GM18867 (cell line): ENCODE results near the gene SLFN5.
"Not testable (repeated sequence)": the region's sequence is repeated elsewhere in the genome, so short reads cannot be mapped to it uniquely, and the experiment has no call there.

Experiments
- ATAC-seq: cut with Tn5 transposase; IDR thresholded peaks from one replicate; pipeline ENCODE4 v1.9.1; 2021; ENCODE audit warnings: mild to moderate bottlenecking, moderate library complexity; ENCODE audit not compliant: unreplicated experiment

The SLFN5 gene

GRCh38 chr17:35287286-35287811 is 44.5 kb downstream of the SLFN5 start:
- ATAC-seq = no peak

- no peak for ATAC-seq
Measured at GRCh38 chr17:35289222-35289621, 46.4 kb downstream of the SLFN5 start.

GRCh38 chr17:35291802-35292201 is 48.9 kb downstream of the SLFN5 start:
- ATAC-seq = no peak

GRCh38 chr17:35293151-35293847 is 50.4 kb downstream of the SLFN5 start:
- ATAC-seq = no peak

- ATAC-seq = no peak
Measured at GRCh38 chr17:35294756-35295155, 51.9 kb downstream of the SLFN5 start.

GRCh38 chr17:35295686-35296085 is 52.8 kb downstream of the SLFN5 start:
- ATAC-seq = no peak

GRCh38 chr17:35297666-35298065 is 54.8 kb downstream of the SLFN5 start:
- no peak for ATAC-seq

GRCh38 chr17:35298639-35299038 is 55.8 kb downstream of the SLFN5 start:
- ATAC-seq = no peak

- ATAC-seq = no peak
Measured at GRCh38 chr17:35299135-35299534, 56.3 kb downstream of the SLFN5 start.

GRCh38 chr17:35309345-35309744 is 66.5 kb downstream of the SLFN5 start:
- not testable (repeated sequence) for ATAC-seq

- ATAC-seq = no peak
Measured at GRCh38 chr17:35312346-35312745, 69.5 kb downstream of the SLFN5 start.

- ATAC-seq = peak; percentile 63
Measured at GRCh38 chr17:35312790-35313711, 70.2 kb downstream of the SLFN5 start.

- ATAC-seq = no peak
Measured at GRCh38 chr17:35313875-35314409, 71.1 kb downstream of the SLFN5 start.

- ATAC-seq = no peak
Measured at GRCh38 chr17:35314415-35315216, 71.7 kb downstream of the SLFN5 start.

GRCh38 chr17:35315283-35315682 is 72.4 kb downstream of the SLFN5 start:
- no peak for ATAC-seq

GRCh38 chr17:35315971-35316370 is 73.1 kb downstream of the SLFN5 start:
- ATAC-seq = no peak

GRCh38 chr17:35322749-35323148 is 79.9 kb downstream of the SLFN5 start:
- no peak for ATAC-seq
